Stimulated activated memory B cell treated with anti-CD40 and anti-IgM and Interleukin-4, amounts not matched to agents 10 μg/mL and 1 μg/mL and 100 μg/mL, for 72 hours (primary cell): ENCODE measurements around the gene MSL3B.

Experiments used
- ATAC-seq: fragments of 150-1000 bp; cut with Tn5 transposase; 2 replicates; pipeline ENCODE4 v1.10.0; 2021
- H3K27ac Mint-ChIP-seq: one replicate; pipeline ENCODE4 v1.8.0; 2022; ENCODE audit warnings: mild to moderate bottlenecking, mixed read lengths
- H3K27me3 Mint-ChIP-seq: one replicate; pipeline ENCODE4 v1.8.0; 2022; ENCODE audit warnings: mixed read lengths
- H3K36me3 Mint-ChIP-seq: one replicate; pipeline ENCODE4 v1.8.0; 2022; ENCODE audit warnings: mixed read lengths
- H3K4me1 Mint-ChIP-seq: one replicate; pipeline ENCODE4 v1.8.0; 2022; ENCODE audit warnings: mixed read lengths
- H3K4me3 Mint-ChIP-seq: one replicate; pipeline ENCODE4 v1.8.0; 2022; ENCODE audit warnings: mild to moderate bottlenecking, moderate library complexity, mixed read lengths
- H3K9me3 Mint-ChIP-seq: one replicate; pipeline ENCODE4 v1.8.0; 2022; ENCODE audit warnings: mixed read lengths

Gene MSL3B

GRCh38 chr2:233845301-233846060 lies 22.7 kb downstream of the MSL3B start:
- no peaks in the 10 kb centered on the region for H3K9me3 Mint-ChIP-seq
- H3K27me3 Mint-ChIP-seq = peaks cover 13% of the 10 kb centered on the region
- ATAC-seq = peak; percentile 62
- H3K4me3 Mint-ChIP-seq = no peak overlapping the region
- no peaks in the 10 kb centered on the region for H3K4me1 Mint-ChIP-seq
- peak overlapping the region; percentile 57 for H3K27ac Mint-ChIP-seq
- no peaks in the 10 kb centered on the region for H3K36me3 Mint-ChIP-seq

GRCh38 chr2:233844836-233845235 lies 23.4 kb downstream of the MSL3B start:
- H3K36me3 Mint-ChIP-seq = no peaks in the 10 kb centered on the region
- H3K4me3 Mint-ChIP-seq = no peak overlapping the region
- peak overlapping the region; percentile 57 for H3K27ac Mint-ChIP-seq

GRCh38 chr2:233844064-233844807 lies 23.9 kb downstream of the MSL3B start:
- Mint-ChIP-seq H3K4me3 (no peak overlapping the region), H3K27ac (no peak overlapping the region), H3K4me1 (no peaks in the 10 kb centered on the region)

More at GRCh38 chr2:233844836-233845235, 23.4 kb downstream of the MSL3B start:
- H3K9me3 Mint-ChIP-seq = no peaks in the 10 kb centered on the region
- H3K4me1 Mint-ChIP-seq = no peaks in the 10 kb centered on the region
- no peak for ATAC-seq
- H3K27me3 Mint-ChIP-seq = peaks cover 13% of the 10 kb centered on the region

GRCh38 chr2:233841183-233841582 lies 27.0 kb downstream of the MSL3B start:
- ATAC-seq = no peak
- H3K36me3 Mint-ChIP-seq = no peaks in the 10 kb centered on the region
- no peaks in the 10 kb centered on the region for H3K4me1 Mint-ChIP-seq
- no peaks in the 10 kb centered on the region for H3K9me3 Mint-ChIP-seq
- no peak overlapping the region for H3K4me3 Mint-ChIP-seq
- H3K27me3 Mint-ChIP-seq = no peaks in the 10 kb centered on the region
- no peak overlapping the region for H3K27ac Mint-ChIP-seq

More at GRCh38 chr2:233844064-233844807, 23.9 kb downstream of the MSL3B start:
- Mint-ChIP-seq H3K9me3 (no peaks in the 10 kb centered on the region), H3K36me3 (no peaks in the 10 kb centered on the region), H3K27me3 (peaks cover 13% of the 10 kb centered on the region)
- ATAC-seq = no peak

- H3K4me1 Mint-ChIP-seq = no peaks in the 10 kb centered on the region
- H3K36me3 Mint-ChIP-seq = no peaks in the 10 kb centered on the region
- no peak for ATAC-seq
- H3K27ac Mint-ChIP-seq = no peak overlapping the region
- H3K9me3 Mint-ChIP-seq = no peaks in the 10 kb centered on the region
- no peak overlapping the region for H3K4me3 Mint-ChIP-seq
- no peaks in the 10 kb centered on the region for H3K27me3 Mint-ChIP-seq
Observed at GRCh38 chr2:233840520-233840919, 27.7 kb downstream of the MSL3B start.

- Mint-ChIP-seq H3K4me1 (no peaks in the 10 kb centered on the region), H3K36me3 (no peaks in the 10 kb centered on the region), H3K27me3 (no peaks in the 10 kb centered on the region), H3K27ac (no peak overlapping the region), H3K4me3 (no peak overlapping the region), H3K9me3 (no peaks in the 10 kb centered on the region)
- no peak for ATAC-seq
Observed at GRCh38 chr2:233839447-233839820, 28.8 kb downstream of the MSL3B start.

- Mint-ChIP-seq H3K4me3 (no peak overlapping the region), H3K9me3 (no peaks in the 10 kb centered on the region), H3K36me3 (no peaks in the 10 kb centered on the region), H3K27me3 (no peaks in the 10 kb centered on the region), H3K27ac (no peak overlapping the region), H3K4me1 (no peaks in the 10 kb centered on the region)
- no peak for ATAC-seq
Observed at GRCh38 chr2:233838726-233839446, 29.3 kb downstream of the MSL3B start.

GRCh38 chr2:233838251-233838650 lies 29.9 kb downstream of the MSL3B start:
- Mint-ChIP-seq H3K4me1 (no peaks in the 10 kb centered on the region), H3K9me3 (no peaks in the 10 kb centered on the region), H3K36me3 (no peaks in the 10 kb centered on the region), H3K27ac (no peak overlapping the region), H3K27me3 (no peaks in the 10 kb centered on the region), H3K4me3 (no peak overlapping the region)
- no peak for ATAC-seq

GRCh38 chr2:233837694-233838229 lies 30.4 kb downstream of the MSL3B start:
- no peak overlapping the region for H3K27ac Mint-ChIP-seq
- no peaks in the 10 kb centered on the region for H3K9me3 Mint-ChIP-seq
- no peaks in the 10 kb centered on the region for H3K27me3 Mint-ChIP-seq
- H3K4me1 Mint-ChIP-seq = no peaks in the 10 kb centered on the region
- no peak overlapping the region for H3K4me3 Mint-ChIP-seq
- ATAC-seq = no peak
- H3K36me3 Mint-ChIP-seq = no peaks in the 10 kb centered on the region

GRCh38 chr2:233836359-233836758 lies 31.8 kb downstream of the MSL3B start:
- H3K9me3 Mint-ChIP-seq = no peaks in the 10 kb centered on the region
- H3K4me1 Mint-ChIP-seq = no peaks in the 10 kb centered on the region
- H3K27me3 Mint-ChIP-seq = no peaks in the 10 kb centered on the region
- ATAC-seq = no peak
- H3K27ac Mint-ChIP-seq = no peak overlapping the region
- no peak overlapping the region for H3K4me3 Mint-ChIP-seq
- no peaks in the 10 kb centered on the region for H3K36me3 Mint-ChIP-seq

- Mint-ChIP-seq H3K36me3 (no peaks in the 10 kb centered on the region), H3K4me3 (no peak overlapping the region), H3K27me3 (no peaks in the 10 kb centered on the region), H3K9me3 (no peaks in the 10 kb centered on the region), H3K4me1 (no peaks in the 10 kb centered on the region), H3K27ac (no peak overlapping the region)
- no peak for ATAC-seq
Observed at GRCh38 chr2:233835230-233836186, 32.7 kb downstream of the MSL3B start.

GRCh38 chr2:233833345-233833744 lies 34.8 kb downstream of the MSL3B start:
- H3K27me3 Mint-ChIP-seq = no peaks in the 10 kb centered on the region
- ATAC-seq = no peak
- no peak overlapping the region for H3K4me3 Mint-ChIP-seq
- no peaks in the 10 kb centered on the region for H3K36me3 Mint-ChIP-seq
- H3K27ac Mint-ChIP-seq = no peak overlapping the region
- no peaks in the 10 kb centered on the region for H3K9me3 Mint-ChIP-seq
- no peaks in the 10 kb centered on the region for H3K4me1 Mint-ChIP-seq

GRCh38 chr2:233832869-233833311 lies 35.3 kb downstream of the MSL3B start:
- no peak overlapping the region for H3K4me3 Mint-ChIP-seq
- peak; percentile 26 for ATAC-seq
- no peaks in the 10 kb centered on the region for H3K36me3 Mint-ChIP-seq
- H3K27ac Mint-ChIP-seq = no peak overlapping the region
- H3K9me3 Mint-ChIP-seq = no peaks in the 10 kb centered on the region
- no peaks in the 10 kb centered on the region for H3K4me1 Mint-ChIP-seq
- H3K27me3 Mint-ChIP-seq = no peaks in the 10 kb centered on the region

GRCh38 chr2:233832414-233832813 lies 35.8 kb downstream of the MSL3B start:
- Mint-ChIP-seq H3K4me3 (no peak overlapping the region), H3K27ac (no peak overlapping the region), H3K27me3 (no peaks in the 10 kb centered on the region), H3K9me3 (no peaks in the 10 kb centered on the region), H3K4me1 (no peaks in the 10 kb centered on the region), H3K36me3 (no peaks in the 10 kb centered on the region)
- no peak for ATAC-seq
